GM18867 (cell line): Measurements from ENCODE around the gene OR2T1.
"Not testable (repeated sequence)": the region's sequence is repeated elsewhere in the genome, so short reads cannot be mapped to it uniquely, and the experiment has no call there.

Experiments used
- ATAC-seq: cut with Tn5 transposase; IDR thresholded peaks from one replicate; pipeline ENCODE4 v1.9.1; 2021; ENCODE audit warnings: mild to moderate bottlenecking, moderate library complexity; ENCODE audit not compliant: unreplicated experiment

OR2T1 gene

GRCh38 chr1:248434913-248435312 is 32.1 kb downstream of the OR2T1 start:
- not testable (repeated sequence) for ATAC-seq

GRCh38 chr1:248436303-248436702 is 33.5 kb downstream of the OR2T1 start:
- peak; percentile 41 for ATAC-seq

- not testable (repeated sequence) for ATAC-seq
Observed at GRCh38 chr1:248438668-248439067, 35.8 kb downstream of the OR2T1 start.

- not testable (repeated sequence) for ATAC-seq
Observed at GRCh38 chr1:248439283-248439682, 36.4 kb downstream of the OR2T1 start.

GRCh38 chr1:248442500-248443277 is 39.8 kb downstream of the OR2T1 start:
- ATAC-seq: not testable (repeated sequence)

GRCh38 chr1:248444603-248445002 is 41.8 kb downstream of the OR2T1 start:
- not testable (repeated sequence) for ATAC-seq

GRCh38 chr1:248445399-248445798 is 42.6 kb downstream of the OR2T1 start, which contains the start of gene OR2T2:
Gene OR2T2, plus strand, starts transcription at chr1:248445637. Its CDS starts 7,161 bp downstream, at chr1:248452798.
- ATAC-seq: not testable (repeated sequence)

GRCh38 chr1:248448409-248449074 is 45.7 kb downstream of the OR2T1 start:
- peak; percentile 47 for ATAC-seq

GRCh38 chr1:248449821-248450465 is 47.1 kb downstream of the OR2T1 start:
- peak; percentile 5 for ATAC-seq

- ATAC-seq: peak; percentile 64
Observed at GRCh38 chr1:248450466-248451145, 47.8 kb downstream of the OR2T1 start.

GRCh38 chr1:248453619-248454018 is 50.8 kb downstream of the OR2T1 start:
- ATAC-seq: not testable (repeated sequence)

GRCh38 chr1:248455045-248455444 is 52.2 kb downstream of the OR2T1 start:
- ATAC-seq: not testable (repeated sequence)

GRCh38 chr1:248456635-248457034 is 53.8 kb downstream of the OR2T1 start:
- ATAC-seq: not testable (repeated sequence)
